CD1c-positive myeloid dendritic cell (primary cell): ENCODE data around the gene IFNL2.

ENCODE experiments used
- DNase-seq: peaks from one replicate; pipeline ENCODE4 v3.0.0-alpha.2; 2016; ENCODE audit errors: extremely low spot score

The IFNL2 gene

GRCh38 chr19:39318071-39318470 is 49.9 kb downstream of the IFNL2 start:
- no peak for DNase-seq

- DNase-seq = no peak
Measured at GRCh38 chr19:39318690-39319089, 50.5 kb downstream of the IFNL2 start.

GRCh38 chr19:39319098-39319891 is 51.1 kb downstream of the IFNL2 start:
- no peak for DNase-seq
